HG03432 (cell line): Measurements from ENCODE around the gene SDC4.

ENCODE experiments used
- ATAC-seq: cut with Tn5 transposase; IDR thresholded peaks from one replicate; pipeline ENCODE4 v1.9.1; 2021; ENCODE audit warnings: mild to moderate bottlenecking, moderate library complexity; ENCODE audit not compliant: unreplicated experiment

SDC4 gene, protein sequence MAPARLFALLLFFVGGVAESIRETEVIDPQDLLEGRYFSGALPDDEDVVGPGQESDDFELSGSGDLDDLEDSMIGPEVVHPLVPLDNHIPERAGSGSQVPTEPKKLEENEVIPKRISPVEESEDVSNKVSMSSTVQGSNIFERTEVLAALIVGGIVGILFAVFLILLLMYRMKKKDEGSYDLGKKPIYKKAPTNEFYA

DNA sequence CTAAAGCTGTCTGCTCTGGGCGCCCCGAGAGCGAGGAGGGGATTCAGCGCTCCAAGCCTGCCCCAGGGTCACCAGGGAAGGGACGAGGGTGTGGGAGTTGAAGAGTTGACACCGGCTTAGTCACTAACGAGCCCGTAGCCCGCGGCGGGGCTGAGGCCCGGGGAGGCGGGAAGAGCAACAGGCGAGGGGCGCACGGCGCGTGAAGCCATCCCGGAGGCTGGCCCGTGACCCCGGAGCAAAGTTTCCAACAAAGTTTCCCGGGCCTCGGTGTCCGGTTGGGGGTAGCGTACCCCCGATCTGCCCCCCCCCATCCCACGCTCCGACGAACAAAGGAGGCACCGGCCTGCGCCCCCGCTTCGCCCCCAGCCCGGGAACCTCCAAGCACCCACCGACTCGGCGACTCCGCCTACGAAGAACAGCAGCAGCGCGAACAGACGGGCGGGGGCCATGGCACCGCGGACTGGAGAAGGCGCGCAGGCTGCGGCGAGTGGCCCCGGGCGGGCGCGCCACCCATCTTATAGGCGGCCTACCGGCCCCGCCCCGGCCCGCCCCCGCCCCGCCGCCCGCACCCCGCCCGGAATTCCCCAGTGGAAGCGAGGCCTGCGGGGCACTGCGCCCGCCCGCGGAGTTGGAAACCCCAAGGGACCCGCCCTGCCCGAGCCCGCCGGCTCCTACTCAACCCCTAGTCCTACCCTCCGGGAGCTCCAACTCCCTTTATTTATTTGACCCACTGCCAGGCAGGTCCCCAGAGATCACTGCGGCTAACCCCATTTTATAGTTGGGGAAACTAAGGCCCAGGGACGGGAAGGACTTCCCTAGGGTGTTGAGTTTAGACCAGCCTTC is at the start of gene SDC4:
TSS of gene SDC4 (minus strand) at position 489 of the 843 bp plus-strand sequence. CDS start at position 449, 40 bp downstream.
- peak; percentile 42 for ATAC-seq

DNA sequence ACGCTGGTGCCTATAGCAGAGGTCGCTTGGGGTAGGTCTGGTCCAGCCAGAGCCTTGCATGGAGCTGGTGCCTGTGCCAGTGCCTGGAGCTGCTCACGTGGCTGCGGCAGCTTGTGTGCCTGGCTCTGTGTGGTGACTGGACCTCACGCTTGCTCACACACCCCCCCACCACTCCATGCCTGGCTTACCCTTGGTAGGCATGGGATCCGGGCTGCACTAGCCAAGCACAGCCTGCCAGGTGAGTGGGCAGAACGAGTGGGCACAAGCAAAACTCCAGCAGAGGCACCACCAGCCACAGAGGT is 46.8 kb upstream of the SDC4 start:
- ATAC-seq = no peak

DNA sequence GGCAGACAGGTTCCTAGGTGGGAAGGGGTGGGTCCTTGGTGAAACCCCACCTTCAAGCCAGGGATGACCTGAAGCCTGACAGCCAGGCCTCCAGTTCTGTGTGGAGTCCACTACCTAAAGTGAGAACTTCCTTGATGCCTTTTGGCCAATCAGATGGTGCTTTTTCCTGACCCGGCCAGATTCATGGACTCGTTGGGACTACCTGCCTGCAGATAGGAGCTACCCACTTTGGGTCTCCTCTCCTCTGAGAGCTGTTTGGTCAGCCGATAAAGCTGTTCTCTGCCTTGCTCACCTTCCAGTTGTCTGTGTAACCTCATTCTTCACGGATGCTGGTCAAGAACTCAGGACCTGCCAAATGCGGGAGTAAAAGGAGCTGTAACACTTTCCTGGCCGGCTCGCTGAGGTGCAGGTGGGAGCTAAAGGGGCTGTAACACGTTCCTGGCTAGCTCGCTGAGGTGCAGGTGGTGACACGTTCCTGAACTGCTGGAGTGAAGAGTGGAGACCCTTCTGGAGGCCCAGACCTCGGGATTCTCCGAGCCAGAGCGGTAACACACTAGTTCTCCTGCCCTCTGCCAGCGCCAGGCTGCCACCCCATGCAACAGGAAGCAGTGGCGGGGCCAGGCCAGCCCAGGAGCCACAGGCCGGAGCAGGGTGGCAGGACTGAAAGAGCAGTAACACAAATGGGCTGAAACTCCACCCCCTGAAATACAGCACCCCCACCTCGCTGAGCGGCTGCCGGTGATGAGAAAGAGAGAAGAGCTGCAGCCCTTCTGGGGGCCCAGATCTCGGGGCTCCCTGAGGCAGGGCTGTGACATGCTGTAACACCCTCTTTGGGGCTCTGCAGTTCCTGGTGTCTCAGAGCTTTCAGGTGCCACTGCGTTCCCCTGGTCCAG is 46.2 kb upstream of the SDC4 start:
- no peak for ATAC-seq

DNA sequence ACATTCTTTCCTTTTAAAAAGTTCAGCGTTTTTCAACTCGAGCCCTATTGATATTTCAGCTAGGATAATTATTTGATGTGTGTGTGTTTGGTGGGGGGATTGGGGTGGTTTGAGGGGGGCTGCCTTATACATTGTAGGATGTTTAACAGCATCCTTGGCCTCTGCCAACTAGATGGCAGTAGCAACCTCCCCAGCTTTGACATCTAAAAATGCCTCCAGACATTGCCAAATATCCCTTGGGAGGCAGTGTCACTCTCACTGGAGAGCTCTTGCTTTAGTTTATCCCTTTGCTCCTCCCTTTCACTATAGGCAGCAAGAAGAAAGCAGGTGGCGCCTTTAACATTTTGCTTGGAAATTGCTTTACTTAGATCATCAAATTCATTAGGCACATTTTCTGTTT is 44.5 kb upstream of the SDC4 start:
- ATAC-seq = no peak

DNA sequence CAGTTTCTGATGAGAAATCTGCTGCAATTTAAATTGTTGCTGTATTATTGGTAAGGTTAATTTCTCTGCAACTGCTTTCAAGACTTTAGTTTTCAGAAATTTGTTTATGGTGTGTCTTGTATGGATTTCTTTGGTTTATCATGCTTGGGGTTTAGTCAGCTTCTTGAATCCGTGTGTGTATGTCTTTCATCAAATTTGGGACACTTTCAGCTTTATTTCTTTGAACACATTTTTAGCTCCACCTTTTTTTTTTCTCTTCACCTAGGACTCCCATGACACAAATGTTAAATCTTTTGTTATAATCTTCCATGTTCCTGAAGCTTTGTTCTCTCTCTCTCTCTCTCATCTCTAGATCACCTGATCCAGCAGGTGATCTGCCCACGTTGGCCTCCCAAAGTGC is 43.3 kb upstream of the SDC4 start:
- no peak for ATAC-seq

DNA sequence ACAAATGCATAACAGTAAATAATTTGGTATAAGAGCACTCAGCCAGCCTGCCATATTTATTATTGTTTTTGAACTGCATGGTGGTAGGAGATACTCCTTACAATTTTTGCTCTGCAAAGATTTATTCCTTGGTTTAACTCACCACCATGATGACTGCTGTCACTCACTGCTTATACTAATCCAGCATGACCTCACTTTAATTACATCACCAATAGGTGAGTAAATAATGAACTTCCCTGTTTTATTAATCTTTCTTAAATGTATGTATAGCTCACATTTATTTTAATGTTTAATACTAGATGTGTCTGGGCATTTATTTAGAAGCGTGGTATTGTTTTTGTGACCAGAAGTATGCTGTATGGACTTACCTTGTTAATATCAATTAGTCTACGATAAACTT is 42.7 kb upstream of the SDC4 start:
- ATAC-seq = no peak

DNA sequence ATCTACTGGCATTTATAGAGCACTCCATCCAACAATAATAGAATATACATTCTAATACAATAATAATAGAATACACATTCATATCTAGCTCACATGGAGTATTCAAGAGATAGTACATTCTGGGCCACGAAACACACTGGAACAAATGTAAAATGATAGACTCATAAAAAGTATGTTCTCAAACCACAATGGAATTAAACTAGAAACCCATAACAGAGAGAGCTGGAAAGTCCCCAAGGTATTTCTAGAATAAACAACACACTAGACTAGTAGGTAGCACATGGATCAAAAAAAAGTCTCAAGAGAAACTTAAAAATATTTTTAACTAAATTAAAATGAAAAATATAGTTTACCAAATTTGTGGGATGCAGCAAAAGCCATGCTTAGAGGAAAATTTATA is 39.0 kb upstream of the SDC4 start:
- no peak for ATAC-seq

DNA sequence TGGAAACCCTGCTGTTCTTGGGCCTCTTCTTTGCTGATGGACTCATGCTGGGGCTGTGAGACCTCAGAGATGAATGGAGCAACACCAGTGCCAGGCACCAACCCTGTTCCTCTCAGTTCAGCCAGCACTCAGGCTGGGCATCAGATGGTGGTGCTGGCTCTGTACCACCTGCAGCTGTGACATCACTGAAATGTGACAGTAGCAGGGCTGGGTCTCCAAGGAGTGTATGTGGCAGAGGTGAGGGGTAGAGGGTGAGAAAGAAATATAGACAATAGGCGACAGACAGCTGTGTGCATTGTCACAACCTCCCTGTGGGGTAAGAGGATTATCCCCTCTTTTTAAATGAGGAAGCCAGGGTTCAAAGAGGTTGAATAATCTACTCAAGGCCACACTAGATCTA is 30.0 kb upstream of the SDC4 start, which contains the start of gene TP53TG5:
TSS of gene TP53TG5 (minus strand) at position 135 of the 400 bp plus-strand sequence. CDS start at position 46, 89 bp downstream.
- ATAC-seq = no peak

DNA sequence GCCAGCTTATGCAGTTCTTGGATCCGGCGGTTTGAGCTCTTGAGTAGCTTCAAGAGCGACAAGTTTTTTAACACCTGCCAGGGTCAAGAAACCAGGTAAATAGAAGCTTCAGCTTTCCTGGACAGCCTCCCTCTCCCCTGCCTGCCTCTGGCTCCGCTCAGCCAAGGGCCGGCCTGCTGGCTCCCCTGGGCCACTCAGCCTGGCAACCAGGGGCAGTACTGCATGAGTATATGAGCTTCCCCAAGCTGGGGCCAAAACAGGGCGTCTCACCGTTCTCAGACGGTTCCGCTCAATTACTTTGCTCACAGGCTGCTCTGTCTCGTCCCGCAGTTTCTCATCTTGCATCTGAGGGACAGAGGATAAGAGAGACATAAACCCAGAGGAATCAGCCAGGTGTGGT is 29.0 kb upstream of the SDC4 start:
- ATAC-seq = no peak

DNA sequence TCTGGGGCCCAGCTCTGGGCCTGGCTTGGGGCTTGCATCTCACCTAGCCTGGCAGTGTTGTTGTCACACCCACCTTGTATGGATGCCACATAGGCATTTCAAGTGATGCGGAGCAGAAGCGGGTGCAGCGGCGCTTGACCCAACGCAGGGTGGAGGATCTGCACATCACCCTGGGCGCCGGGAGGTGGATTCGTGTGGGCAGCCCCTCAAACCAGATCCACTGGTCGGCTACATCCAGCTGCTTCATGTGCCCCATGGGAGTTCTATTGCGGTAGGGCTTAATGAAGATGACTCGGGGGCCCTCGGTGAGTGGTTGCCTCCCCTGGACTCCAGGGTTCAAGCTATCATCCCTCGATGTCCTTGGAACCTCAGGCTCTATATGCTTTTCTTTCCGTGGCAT is 26.7 kb upstream of the SDC4 start:
- no peak for ATAC-seq

DNA sequence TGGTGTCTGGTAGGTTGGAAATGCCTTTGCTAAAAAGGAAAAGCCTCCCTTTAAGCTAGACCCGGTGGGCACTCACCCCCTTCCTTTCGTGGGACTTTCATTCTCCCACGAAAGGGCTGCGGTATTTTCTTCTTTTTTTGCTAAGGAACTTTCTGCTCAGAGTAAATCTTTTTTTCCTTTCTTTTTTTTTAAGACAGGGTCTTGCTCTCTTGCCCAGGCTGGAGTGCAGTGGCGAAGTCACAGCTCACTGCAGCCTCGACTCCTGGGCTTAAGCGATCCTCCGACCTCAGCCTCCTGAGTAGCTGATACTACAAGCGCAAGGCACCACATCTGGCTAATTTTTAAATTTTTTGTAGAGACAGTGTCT is 25.9 kb upstream of the SDC4 start:
- ATAC-seq = no peak

DNA sequence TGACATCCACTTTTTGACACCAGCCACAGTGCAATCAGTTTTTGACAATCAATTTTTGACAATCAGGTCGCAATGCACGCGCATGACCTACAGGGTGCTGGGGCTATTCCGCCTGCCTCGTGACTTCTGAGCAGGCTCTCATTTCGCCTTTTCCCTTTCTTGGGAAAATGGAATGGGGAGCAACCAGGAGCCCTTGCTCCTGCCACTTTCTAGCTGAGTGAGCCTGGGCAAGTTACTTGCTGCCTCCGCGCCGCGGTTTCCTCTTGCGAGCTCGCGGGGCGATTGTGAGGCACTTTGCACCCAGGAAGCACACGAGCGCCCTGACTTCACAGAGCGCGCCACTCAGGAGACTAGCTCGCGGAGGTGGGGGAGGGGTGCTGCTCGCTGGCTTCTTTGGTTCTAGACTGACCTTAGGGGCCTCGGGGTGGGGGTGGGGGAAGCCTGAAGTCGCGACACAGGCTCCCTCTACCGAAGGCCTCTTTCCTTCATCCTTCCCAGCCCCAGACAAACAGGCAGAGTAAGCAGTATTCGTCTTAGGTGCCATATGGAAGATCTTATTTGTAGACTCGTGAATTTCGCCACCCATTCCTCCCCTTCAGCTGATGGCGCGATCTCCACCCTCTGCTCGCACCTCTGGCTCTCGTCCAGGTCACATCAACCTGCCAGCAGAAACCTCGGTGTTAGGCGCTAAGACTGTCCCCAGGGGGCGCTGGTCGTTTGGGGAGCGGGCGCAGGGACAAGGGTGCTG is 25.3 kb upstream of the SDC4 start:
- ATAC-seq = peak; percentile 87

DNA sequence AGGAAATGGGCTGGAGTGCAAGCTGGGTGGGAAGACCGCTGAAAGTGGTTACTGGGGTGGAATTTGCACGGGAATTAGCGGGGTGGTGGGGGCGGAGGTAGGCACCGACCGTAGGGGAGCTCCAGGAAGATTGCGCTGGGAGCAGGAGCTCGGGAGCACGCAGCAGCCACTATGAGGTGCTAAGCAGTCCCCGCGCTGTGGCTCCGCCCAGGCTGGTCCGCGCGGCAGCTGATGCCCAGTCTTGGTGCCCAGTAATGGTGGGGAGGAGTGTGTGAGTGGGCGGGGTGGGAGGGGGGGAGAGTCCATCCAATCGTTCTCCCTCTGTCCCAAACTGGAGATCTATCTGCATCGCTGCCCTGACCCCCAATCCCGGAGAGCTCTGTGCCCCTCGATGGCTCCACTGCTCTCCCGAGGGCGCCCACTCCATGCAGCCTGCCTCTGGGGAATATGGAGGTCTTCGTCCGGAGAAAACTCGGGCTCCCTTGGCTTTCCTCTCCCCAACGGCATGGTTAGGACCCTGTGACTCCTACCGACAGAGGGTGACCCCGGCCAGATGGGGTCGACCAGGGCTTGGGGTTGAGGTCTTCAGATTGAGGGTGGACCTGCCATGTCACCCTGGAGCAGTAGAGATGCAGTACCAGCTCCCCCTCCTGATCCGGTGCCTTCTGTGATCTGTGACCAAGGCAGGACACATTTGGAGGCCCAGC is 24.6 kb upstream of the SDC4 start:
- ATAC-seq = no peak

DNA sequence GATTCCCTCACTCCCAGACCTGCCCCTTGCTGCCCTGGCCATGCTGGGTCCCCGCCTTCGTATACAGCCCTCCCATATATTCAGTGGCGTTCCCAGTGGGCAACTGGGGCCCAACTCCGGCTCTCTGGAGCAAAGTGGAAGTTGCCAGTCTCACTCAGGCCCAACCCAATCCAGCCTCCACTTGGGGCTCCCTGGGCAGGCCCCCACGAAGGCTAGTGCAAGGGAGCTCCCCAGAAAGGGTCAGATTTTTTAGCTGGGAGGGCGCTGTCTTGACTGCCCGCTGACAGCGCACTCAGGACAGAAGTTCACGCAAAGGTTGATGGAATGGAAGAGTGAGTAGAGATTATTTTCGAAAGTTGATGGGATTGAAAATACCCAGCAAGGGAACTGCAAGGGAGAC is 24.0 kb upstream of the SDC4 start:
- no peak for ATAC-seq

DNA sequence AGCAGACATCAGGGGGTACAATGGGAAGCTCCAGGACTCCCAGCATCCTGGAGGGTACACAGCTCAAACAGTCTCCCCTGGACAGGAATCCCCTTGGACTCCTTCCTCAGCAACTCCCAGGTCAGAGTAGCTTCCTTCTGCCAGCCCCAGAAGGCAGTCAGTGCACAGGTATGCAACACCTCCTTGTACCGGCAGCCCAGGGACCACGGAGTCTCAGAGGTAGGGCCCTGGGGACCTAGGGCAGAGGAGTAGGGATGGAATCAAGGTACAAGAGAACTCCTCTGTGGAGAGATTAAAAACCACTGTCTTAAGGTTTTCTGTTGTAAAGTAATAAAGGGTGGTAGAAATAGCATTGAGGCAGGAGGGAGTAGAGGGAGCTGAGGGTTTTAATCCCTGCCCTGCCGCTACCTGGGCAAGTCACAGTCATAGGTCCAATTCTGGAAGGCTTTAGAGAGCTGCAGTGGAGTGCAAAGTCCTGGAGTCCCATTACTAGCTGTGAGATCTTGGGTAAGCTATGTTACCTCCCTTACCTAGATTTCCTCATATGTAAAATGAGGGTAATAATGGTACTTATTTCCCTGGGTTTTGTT is 22.4 kb upstream of the SDC4 start:
- ATAC-seq = no peak

DNA sequence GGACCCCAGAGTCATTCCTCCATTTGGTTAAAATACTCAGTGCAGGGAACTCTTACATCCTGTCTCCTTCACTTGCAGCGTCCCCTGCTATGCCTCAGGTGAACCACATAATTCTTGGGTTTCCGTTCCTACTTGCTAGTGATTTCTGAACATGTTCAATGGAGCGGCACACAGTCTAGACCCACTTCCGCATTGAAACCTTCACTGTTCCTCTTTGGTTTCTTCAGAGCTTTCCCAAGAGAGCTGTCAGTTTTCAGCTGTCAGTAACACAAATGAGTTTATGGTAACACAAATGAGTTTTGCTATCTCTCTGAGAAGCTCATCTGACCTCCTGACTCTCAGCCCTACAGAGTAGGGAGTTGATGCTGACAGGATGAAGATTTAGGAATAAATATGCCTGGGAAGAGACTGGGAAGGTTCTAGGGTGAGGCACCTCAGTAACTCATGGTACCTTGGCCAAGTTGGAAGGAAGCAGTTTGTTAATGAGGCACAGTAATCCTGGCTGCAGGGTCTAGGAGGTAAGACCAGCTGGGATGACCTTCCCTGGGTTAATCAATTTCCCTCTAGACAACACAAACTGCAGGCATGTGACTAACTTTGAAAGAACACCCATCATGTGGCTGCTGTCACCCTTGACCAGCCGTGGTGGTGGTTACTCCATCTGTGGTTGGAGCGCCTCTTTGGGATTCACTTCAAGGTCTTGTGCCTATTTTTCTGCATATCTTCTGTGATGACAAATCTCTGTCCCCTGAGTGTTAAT is 20.2 kb upstream of the SDC4 start:
- ATAC-seq = peak; percentile 79

DNA sequence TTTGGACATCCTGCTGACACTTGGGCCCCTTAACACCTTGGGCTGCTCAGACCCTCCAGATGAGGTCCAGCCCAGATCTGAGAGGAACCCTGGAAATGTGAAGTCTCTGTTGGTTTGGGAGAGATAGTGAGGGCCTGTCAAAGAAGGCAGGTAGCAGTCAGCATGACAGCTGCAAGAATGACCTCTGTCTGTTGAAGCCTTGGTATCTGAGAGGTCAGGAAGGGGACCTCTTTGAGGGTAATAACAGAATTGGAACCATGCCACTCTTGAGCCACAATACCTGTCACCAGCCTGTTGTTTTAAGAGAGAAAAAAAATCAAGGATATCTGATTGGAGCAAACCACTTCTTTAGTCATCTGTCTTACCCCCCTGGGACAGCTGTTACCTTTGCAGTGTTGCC is 18.9 kb upstream of the SDC4 start:
- no peak for ATAC-seq

DNA sequence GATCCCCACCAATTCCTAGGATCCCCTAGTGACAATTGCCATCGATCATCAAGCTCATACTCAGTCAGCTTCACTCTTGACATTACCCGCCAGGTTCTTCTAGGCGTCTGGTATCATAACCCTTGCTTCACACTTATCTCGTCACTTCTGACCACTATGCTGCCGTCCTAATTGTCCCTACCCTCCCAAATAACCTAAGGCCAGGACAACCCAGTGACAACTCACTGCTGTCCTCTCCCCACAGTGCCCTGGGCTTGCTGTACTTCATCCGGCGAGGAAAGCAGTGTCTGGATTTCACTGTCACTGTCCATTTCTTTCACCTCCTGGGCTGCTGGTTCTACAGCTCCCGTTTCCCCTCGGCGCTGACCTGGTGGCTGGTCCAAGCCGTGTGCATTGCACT is 18.4 kb upstream of the SDC4 start:
- ATAC-seq = no peak

DNA sequence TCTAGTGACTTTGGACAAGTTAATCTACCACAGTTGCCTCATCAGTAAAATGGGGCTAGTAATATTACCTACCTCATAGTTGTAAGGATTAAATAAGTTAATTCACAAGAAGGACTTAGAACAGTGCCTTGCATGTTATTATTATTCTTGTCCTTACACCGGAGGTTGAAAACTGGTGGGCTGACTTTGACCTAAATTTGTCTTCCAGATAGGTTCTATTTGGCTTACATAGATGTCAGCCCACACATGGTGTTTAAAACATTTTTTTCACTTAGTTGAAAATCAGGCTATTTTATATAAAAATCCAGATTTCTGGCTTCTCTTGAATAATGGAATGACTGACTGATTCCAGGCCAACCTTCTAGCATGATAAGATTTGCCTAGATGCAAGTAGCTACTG is 18.0 kb upstream of the SDC4 start:
- no peak for ATAC-seq
